ENCODE measurements around the gene CLDN6.
"Not testable (repeated sequence)": the region's sequence is repeated elsewhere in the genome, so short reads cannot be mapped to it uniquely, and the experiment has no call there.

CLDN6 gene

DNA sequence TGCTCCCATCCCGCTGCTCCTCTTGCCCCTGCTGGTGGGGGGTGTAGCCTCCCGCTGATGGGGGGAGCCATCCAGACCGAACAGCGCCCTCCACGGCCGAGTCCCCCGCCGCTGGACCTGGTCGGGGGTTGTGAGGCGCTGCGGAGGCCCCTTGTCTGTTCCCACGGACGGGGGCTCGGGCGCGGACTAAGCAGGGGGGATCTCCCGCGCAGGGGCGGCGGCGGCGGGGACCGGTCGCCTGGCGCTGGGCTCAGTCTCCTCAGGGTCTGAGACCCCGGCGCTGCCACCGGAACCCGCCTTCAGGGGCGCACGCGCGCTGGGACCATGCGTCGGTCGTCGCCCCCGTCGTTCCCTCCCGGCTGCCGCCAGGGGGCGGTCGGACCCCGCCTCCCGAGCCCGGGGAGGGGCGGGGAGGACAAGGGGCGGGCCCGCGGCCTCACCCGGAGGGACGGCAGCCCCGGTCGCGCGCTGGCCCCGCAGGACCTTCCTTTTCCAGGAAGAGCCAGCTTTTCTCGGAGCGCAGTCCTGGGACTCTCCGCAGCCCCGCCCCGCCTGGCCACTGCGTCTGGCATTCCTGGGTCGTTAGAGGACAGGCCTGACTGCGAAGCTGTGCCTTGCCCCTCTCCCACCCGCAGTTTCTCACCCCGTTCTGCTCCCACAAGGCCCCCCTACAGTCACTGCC lies 41.2 kb upstream of the CLDN6 start:
- Histone ChIP-seq H3K36me3 (ENCODE audit: control insufficient read depth, insufficient read depth, low read length) (no peaks in the 10 kb centered on the region), H3K4me1 (ENCODE audit: control insufficient read depth, insufficient read depth, low read length) (peaks cover 6% of the 10 kb centered on the region), H3K27ac (ENCODE audit: insufficient read depth, low read depth, low read length, poor library complexity, severe bottlenecking) (no peak overlapping the region), H3K9me3 (ENCODE audit: control insufficient read depth, low read length) (no peaks in the 10 kb centered on the region), H3K4me3 (ENCODE audit: insufficient read depth, low read depth, low read length) (peak overlapping the region; percentile 76), H3K27me3 (ENCODE audit: control insufficient read depth, insufficient read depth, low read length, poor library complexity, severe bottlenecking) (peaks cover 22% of the 10 kb centered on the region)
- WGBS, 2 experiments, result 1% methylated on average over 67 of the region's 67 CpGs

DNA sequence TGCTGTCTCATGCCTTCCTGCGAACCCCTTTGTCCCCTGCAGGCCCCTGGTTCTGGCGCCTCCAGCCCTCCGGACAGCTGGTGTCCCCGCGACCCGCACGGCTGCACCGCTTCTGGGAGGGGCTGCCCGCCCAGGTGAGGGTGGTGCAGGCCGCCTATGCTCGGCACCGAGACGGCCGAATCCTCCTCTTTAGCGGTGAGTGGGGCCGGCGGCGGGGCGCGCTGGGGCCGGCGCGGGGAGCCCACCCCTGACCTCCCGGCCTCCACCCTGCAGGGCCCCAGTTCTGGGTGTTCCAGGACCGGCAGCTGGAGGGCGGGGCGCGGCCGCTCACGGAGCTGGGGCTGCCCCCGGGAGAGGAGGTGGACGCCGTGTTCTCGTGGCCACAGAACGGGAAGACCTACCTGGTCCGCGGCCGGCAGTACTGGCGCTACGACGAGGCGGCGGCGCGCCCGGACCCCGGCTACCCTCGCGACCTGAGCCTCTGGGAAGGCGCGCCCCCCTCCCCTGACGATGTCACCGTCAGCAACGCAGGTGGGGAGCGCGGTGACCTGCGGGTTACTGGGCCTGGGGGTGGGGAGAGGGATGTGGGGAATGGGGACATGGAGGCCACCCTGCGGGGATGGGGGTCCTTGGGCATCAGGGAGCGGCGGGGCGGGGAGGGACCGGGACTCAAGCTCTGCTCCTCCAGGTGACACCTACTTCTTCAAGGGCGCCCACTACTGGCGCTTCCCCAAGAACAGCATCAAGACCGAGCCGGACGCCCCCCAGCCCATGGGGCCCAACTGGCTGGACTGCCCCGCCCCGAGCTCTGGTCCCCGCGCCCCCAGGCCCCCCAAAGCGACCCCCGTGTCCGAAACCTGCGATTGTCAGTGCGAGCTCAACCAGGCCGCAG lies 40.4 kb upstream of the CLDN6 start:
- Histone ChIP-seq H3K27ac (ENCODE audit: insufficient read depth, low read depth, low read length, poor library complexity, severe bottlenecking) (no peak overlapping the region), H3K36me3 (ENCODE audit: control insufficient read depth, insufficient read depth, low read length) (no peaks in the 10 kb centered on the region), H3K4me3 (ENCODE audit: insufficient read depth, low read depth, low read length) (peak overlapping the region; percentile 76), H3K9me3 (ENCODE audit: control insufficient read depth, low read length) (no peaks in the 10 kb centered on the region), H3K27me3 (ENCODE audit: control insufficient read depth, insufficient read depth, low read length, poor library complexity, severe bottlenecking) (peaks cover 22% of the 10 kb centered on the region), H3K4me1 (ENCODE audit: control insufficient read depth, insufficient read depth, low read length) (peaks cover 6% of the 10 kb centered on the region)
- 12 to 13% methylated on average over 77 of the region's 77 CpGs for WGBS, 2 experiments

DNA sequence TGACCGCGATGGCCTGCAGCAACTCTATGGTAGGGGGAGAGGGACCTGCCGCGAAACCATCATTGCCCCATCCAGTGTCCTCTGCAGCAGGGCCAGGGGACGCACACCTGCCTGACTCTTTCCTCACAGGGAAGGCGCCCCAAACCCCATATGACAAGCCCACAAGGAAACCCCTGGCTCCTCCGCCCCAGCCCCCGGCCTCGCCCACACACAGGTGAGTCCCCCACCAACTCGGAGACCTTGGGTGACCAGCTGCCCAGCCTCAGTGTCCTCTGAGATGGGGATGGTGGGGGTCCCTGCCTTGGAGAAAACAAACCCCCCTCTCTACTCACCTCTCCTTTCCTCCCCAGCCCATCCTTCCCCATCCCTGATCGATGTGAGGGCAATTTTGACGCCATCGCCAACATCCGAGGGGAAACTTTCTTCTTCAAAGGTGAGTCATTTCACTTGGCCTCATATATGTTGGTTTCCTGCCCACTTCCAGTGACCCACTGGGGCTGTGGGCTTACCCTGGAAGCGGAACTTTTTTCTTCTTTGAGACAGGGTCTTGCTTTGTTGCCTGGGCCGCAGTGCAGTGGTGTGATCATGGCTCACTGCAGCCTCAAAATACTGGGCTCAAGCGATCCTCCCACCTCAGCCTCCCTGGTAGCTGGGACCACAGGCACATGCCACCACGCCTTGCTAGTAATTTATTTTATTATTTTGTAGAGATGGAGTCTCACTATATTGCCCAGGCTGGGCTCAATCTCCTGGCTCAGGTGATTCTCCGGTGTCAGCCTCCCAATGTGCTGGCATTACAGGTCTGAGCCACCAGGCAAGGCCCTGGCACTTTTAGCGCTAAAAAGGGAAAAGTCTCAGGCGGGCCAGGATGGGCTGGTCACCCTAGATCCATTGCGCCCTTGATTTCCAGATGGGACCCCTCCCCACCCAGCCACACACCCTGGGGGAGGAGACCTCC lies 39.5 kb upstream of the CLDN6 start:
- H3K4me3 ChIP-seq (ENCODE audit: insufficient read depth, low read depth, low read length), result peak overlapping the region; percentile 76
- peaks cover 6% of the 10 kb centered on the region for H3K4me1 ChIP-seq (ENCODE audit: control insufficient read depth, insufficient read depth, low read length)
- H3K27me3 ChIP-seq (ENCODE audit: control insufficient read depth, insufficient read depth, low read length, poor library complexity, severe bottlenecking), result peaks cover 22% of the 10 kb centered on the region
- WGBS, 2 experiments, result 91 to 93% methylated on average over 22 of the region's 22 CpGs
- no peaks in the 10 kb centered on the region for H3K36me3 ChIP-seq (ENCODE audit: control insufficient read depth, insufficient read depth, low read length)
- no peak overlapping the region for H3K27ac ChIP-seq (ENCODE audit: insufficient read depth, low read depth, low read length, poor library complexity, severe bottlenecking)
- H3K9me3 ChIP-seq (ENCODE audit: control insufficient read depth, low read length), result no peaks in the 10 kb centered on the region

DNA sequence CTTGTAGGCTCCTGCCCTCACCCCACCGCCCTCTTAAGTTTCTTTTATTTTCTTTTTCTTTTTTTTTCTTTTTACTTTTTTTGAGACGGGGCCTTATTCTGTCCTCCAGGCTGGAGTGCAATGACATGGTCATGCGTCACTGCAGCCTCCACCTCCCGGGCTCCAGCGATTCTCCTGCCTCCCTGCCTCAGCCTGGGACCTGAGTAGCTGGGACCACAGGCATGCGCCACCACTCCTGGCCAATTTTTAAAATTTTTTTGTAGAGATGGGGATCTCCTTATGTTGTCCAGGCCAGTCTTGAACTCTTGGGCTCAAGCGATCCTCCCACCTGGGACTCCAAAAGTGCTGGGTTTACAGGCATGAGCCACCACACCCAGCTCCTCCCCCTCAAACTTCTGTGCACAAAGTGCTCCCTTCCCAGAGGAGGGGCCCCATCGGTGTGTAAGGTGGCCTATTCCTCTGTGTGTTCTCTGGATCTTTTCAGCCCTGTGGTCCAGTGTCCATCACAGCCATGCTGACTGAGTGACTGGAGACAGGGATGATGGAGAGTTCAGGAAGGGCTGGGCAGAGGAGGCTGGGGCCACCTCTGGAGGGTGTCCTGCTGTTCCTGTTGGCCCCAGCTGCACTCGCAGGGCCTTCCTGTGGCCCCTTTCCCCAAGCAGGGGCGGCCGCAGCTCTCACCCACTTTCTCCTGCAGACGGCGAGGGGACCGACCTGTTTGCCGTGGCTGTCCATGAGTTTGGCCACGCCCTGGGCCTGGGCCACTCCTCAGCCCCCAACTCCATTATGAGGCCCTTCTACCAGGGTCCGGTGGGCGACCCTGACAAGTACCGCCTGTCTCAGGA lies 38.6 kb upstream of the CLDN6 start:
- Histone ChIP-seq H3K27ac (ENCODE audit: insufficient read depth, low read depth, low read length, poor library complexity, severe bottlenecking) (no peak overlapping the region), H3K4me1 (ENCODE audit: control insufficient read depth, insufficient read depth, low read length) (peaks cover 6% of the 10 kb centered on the region), H3K9me3 (ENCODE audit: control insufficient read depth, low read length) (no peaks in the 10 kb centered on the region), H3K36me3 (ENCODE audit: control insufficient read depth, insufficient read depth, low read length) (no peaks in the 10 kb centered on the region), H3K4me3 (ENCODE audit: insufficient read depth, low read depth, low read length) (no peak overlapping the region), H3K27me3 (ENCODE audit: control insufficient read depth, insufficient read depth, low read length, poor library complexity, severe bottlenecking) (peaks cover 22% of the 10 kb centered on the region)
- WGBS, 2 experiments, result 90 to 92% methylated on average over 19 of the region's 19 CpGs

DNA sequence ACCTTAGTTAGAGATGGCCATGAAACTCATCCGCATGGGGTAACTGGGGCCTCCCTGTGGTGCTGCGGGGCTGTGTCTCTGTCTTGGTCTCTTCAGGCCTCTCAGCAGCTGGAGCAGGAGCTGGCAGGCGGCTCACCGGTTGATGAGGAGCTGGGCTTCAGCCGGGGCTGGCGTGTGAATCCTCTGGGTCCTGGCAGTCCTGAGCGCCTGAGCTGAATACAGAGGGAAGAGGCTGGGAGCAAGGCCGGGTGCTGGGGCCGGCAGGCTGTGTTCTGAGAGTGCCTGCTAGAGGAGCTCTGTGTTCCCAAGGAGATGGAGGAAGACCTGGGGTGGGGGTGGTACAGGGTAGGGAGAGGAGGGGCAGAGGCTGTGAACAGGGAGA lies 37.7 kb upstream of the CLDN6 start:
- H3K27me3 ChIP-seq (ENCODE audit: control insufficient read depth, insufficient read depth, low read length, poor library complexity, severe bottlenecking), result peaks cover 21% of the 10 kb centered on the region
- not testable (repeated sequence) for H3K9me3 ChIP-seq (ENCODE audit: control insufficient read depth, low read length); H3K4me1 ChIP-seq (ENCODE audit: control insufficient read depth, insufficient read depth, low read length); H3K36me3 ChIP-seq (ENCODE audit: control insufficient read depth, insufficient read depth, low read length); H3K27ac ChIP-seq (ENCODE audit: insufficient read depth, low read depth, low read length, poor library complexity, severe bottlenecking); H3K4me3 ChIP-seq (ENCODE audit: insufficient read depth, low read depth, low read length)
- 53 to 64% methylated on average over 9 of the region's 9 CpGs for WGBS, 2 experiments

DNA sequence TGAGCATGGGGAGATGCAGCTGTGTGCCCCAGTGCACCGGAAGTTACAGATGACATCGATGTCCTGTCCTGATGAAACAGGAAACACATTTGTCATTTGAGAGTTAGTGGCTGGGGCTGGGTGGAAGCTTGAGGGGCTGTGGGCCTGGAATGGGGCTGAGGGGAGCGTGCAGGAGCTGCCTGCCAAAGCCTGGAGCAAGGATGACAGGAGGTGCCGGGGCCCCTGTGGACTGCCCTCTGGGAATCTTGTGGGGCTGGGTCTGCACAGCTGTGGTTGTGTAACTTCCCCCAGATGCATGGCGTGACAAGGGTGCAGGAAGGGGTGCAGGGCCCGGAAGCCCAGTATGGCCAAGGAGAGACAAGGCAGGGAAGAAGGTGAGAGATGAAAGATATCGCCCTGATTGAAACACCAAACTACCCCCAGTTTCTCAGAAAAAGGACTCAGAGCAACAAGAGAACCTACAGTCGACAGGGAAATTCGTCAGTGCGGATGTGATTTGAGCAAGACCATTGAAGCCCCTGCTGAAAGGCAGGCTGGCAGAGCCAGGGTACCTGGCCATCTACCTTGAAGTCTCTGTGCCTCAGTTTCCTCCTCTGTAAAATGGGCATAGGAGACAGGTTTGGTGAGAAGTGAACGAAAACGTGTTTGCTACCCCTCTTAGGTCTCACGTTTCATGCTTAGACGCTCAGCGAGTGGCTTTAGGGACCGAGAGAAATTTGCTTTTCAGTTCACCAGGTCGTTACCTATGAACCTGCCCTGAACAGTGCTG lies 37.2 kb upstream of the CLDN6 start:
- WGBS, 2 experiments, result 87 to 88% methylated on average over 17 of the region's 17 CpGs
- H3K4me1 ChIP-seq (ENCODE audit: control insufficient read depth, insufficient read depth, low read length), result peaks cover 6% of the 10 kb centered on the region
- no peak overlapping the region for H3K4me3 ChIP-seq (ENCODE audit: insufficient read depth, low read depth, low read length)
- no peaks in the 10 kb centered on the region for H3K9me3 ChIP-seq (ENCODE audit: control insufficient read depth, low read length)
- H3K36me3 ChIP-seq (ENCODE audit: control insufficient read depth, insufficient read depth, low read length), result no peaks in the 10 kb centered on the region
- H3K27me3 ChIP-seq (ENCODE audit: control insufficient read depth, insufficient read depth, low read length, poor library complexity, severe bottlenecking), result peaks cover 15% of the 10 kb centered on the region
- H3K27ac ChIP-seq (ENCODE audit: insufficient read depth, low read depth, low read length, poor library complexity, severe bottlenecking), result no peak overlapping the region

DNA sequence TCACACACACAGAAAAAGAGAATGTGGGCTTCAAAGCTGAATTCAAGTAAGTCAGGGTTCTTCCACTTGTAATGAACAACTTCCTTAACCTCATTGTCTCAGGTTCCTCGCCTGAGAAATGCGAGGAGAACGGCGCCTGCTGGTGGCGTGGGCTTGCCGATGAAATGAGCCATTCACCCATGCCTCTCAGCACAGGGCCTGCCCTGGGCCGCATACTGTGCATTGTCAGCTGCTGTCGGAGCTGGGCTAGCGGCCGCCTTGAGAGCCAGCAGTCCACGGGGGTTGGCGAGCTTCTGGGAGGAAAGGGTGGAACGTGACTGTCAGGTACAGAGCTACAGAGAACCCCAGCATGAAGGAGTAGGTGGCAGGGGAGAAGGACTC lies 35.3 kb upstream of the CLDN6 start:
- not testable (repeated sequence) for H3K4me1 ChIP-seq (ENCODE audit: control insufficient read depth, insufficient read depth, low read length); H3K9me3 ChIP-seq (ENCODE audit: control insufficient read depth, low read length); H3K36me3 ChIP-seq (ENCODE audit: control insufficient read depth, insufficient read depth, low read length); H3K27ac ChIP-seq (ENCODE audit: insufficient read depth, low read depth, low read length, poor library complexity, severe bottlenecking); H3K4me3 ChIP-seq (ENCODE audit: insufficient read depth, low read depth, low read length)
- peaks cover 19% of the 10 kb centered on the region for H3K27me3 ChIP-seq (ENCODE audit: control insufficient read depth, insufficient read depth, low read length, poor library complexity, severe bottlenecking)
- 79 to 80% methylated on average over 7 to 9 of the region's 13 CpGs for WGBS, 2 experiments

DNA sequence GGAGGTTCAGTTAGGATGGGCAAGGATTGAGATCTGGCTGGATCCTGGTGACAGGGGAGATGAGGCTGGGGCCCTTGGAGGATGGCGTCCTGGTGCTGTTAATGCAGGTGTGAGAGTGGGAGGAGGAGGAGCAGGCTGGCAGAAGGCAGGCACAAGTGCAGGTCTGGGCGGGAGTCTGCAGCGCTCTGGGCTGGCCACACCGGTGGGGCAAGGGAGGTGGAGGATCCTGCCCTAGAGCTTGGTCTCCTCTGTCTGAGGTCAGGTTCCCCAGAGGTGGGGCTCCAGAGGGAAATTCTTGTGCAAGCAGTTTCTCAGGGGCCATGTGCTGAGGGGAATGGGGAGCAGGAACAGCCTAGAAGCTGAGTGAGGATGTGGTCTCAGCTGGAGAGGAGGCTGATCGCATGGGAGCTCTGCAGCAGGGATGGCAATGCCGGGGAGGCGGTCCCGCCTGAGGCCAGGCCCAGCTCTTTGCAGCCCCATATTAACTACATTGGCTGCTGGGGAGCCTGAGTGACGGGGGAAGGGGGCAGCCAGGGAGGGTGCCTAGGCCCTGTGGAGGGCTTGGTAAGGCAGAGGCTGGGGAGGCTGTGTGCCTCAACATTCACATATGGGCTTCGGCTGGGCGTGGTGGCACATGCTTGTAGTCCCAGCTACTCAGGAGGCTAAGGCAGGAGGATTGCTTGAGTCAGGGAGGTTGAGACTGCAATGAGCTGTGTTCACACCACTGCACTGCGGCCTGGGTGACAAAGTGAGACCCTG lies 34.8 kb upstream of the CLDN6 start:
- not testable (repeated sequence) for H3K9me3 ChIP-seq (ENCODE audit: control insufficient read depth, low read length); H3K36me3 ChIP-seq (ENCODE audit: control insufficient read depth, insufficient read depth, low read length); H3K27ac ChIP-seq (ENCODE audit: insufficient read depth, low read depth, low read length, poor library complexity, severe bottlenecking); H3K4me1 ChIP-seq (ENCODE audit: control insufficient read depth, insufficient read depth, low read length); H3K4me3 ChIP-seq (ENCODE audit: insufficient read depth, low read depth, low read length)
- H3K27me3 ChIP-seq (ENCODE audit: control insufficient read depth, insufficient read depth, low read length, poor library complexity, severe bottlenecking), result peaks cover 19% of the 10 kb centered on the region
- 83 to 90% methylated on average over 10 of the region's 12 CpGs for WGBS, 2 experiments
